Measurements from ENCODE around the gene P2RY8. TPM values are rescaled to one million over a fixed set of nuclear protein-coding genes. Genes with fewer than 3 reads are reported as not detected.

Gene P2RY8
- total RNA-seq, 1 experiment from 2014 or later, result not detected

DNA sequence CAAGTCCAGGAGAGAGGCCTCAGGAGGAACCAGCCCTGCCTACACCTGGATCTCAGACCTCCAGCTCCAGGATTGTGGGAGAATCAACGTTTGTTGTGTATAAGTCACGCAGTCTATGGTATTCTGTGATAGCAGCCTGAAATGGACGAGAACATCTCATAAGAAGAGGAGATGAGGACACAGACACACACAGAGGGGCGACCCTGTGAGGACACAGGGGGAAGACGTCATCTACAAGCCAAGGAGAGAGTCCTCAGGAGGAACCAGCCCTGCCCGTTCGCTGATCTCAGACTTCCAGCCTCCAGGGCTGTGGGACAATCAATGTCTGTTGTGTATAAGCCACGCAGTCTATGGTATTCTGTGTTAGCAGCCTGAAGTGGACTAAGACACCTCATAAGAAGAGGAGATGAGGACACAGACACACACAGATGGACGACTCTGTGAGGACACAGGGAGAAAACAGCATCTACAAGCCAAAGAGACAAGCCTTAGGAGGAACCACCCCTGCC, 20.3 kb downstream of the P2RY8 start:
- no peak overlapping the region for H3K4me3 Mint-ChIP-seq (ENCODE audit: low read depth, unreplicated experiment)
- peaks cover 28% of the 10 kb centered on the region for H3K9me3 Mint-ChIP-seq (ENCODE audit: low read depth, unreplicated experiment)
- peaks cover 30% of the 10 kb centered on the region for H3K27me3 Mint-ChIP-seq (ENCODE audit: unreplicated experiment)
- CTCF ChIA-PET, result no interaction called here
- no TSS peak for BruUV-seq (replicated peaks)
- no peak overlapping the region for H3K27ac Mint-ChIP-seq (ENCODE audit: unreplicated experiment)
- TF ChIP-seq, protein P1, sequence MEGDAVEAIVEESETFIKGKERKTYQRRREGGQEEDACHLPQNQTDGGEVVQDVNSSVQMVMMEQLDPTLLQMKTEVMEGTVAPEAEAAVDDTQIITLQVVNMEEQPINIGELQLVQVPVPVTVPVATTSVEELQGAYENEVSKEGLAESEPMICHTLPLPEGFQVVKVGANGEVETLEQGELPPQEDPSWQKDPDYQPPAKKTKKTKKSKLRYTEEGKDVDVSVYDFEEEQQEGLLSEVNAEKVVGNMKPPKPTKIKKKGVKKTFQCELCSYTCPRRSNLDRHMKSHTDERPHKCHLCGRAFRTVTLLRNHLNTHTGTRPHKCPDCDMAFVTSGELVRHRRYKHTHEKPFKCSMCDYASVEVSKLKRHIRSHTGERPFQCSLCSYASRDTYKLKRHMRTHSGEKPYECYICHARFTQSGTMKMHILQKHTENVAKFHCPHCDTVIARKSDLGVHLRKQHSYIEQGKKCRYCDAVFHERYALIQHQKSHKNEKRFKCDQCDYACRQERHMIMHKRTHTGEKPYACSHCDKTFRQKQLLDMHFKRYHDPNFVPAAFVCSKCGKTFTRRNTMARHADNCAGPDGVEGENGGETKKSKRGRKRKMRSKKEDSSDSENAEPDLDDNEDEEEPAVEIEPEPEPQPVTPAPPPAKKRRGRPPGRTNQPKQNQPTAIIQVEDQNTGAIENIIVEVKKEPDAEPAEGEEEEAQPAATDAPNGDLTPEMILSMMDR (IDR thresholded peaks at IDR 0.05; ENCODE audit: unreplicated experiment), result no peak
- no peaks in the 10 kb centered on the region for H3K4me1 Mint-ChIP-seq (ENCODE audit: low read depth, unreplicated experiment)
- DNase-seq, result no peak
- H3K36me3 Mint-ChIP-seq (ENCODE audit: insufficient read depth, unreplicated experiment), result no peaks in the 10 kb centered on the region
- intact Hi-C loops (cut with micrococcal nuclease; ENCODE audit: unreplicated experiment), result no loop called here

DNA sequence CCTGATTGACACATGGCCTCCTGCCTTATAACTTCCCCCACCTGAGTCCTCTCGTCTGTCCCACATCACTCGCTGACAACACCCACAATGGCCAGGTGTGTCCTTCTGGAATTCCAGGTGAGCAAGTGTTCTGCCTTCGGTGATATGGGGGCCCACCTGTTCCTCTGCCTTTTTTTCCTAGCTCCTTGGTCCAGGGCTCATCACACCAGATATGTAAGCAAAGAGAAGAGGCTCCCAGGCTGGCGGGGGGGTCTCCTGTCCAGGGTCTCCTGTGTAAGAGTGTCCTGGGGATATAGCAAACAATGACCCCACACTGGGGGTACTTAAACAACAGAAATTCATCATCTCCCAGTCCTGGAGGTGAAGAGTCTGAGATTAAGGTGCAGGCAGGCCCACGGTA, 25.2 kb downstream of the P2RY8 start:
- peaks cover 2% of the 10 kb centered on the region for H3K9me3 Mint-ChIP-seq (ENCODE audit: low read depth, unreplicated experiment)
- TF ChIP-seq, protein P1 (IDR thresholded peaks at IDR 0.05; ENCODE audit: unreplicated experiment), result no peak
- no peak overlapping the region for H3K4me3 Mint-ChIP-seq (ENCODE audit: low read depth, unreplicated experiment)
- no peaks in the 10 kb centered on the region for H3K4me1 Mint-ChIP-seq (ENCODE audit: low read depth, unreplicated experiment)
- DNase-seq, result no peak
- CTCF ChIA-PET, result no interaction called here
- intact Hi-C loops (cut with micrococcal nuclease; ENCODE audit: unreplicated experiment), result no loop called here
- BruUV-seq (replicated peaks), result no TSS peak
- H3K27ac Mint-ChIP-seq (ENCODE audit: unreplicated experiment), result no peak overlapping the region
- no peaks in the 10 kb centered on the region for H3K36me3 Mint-ChIP-seq (ENCODE audit: insufficient read depth, unreplicated experiment)
- peaks cover 33% of the 10 kb centered on the region for H3K27me3 Mint-ChIP-seq (ENCODE audit: unreplicated experiment)

DNA sequence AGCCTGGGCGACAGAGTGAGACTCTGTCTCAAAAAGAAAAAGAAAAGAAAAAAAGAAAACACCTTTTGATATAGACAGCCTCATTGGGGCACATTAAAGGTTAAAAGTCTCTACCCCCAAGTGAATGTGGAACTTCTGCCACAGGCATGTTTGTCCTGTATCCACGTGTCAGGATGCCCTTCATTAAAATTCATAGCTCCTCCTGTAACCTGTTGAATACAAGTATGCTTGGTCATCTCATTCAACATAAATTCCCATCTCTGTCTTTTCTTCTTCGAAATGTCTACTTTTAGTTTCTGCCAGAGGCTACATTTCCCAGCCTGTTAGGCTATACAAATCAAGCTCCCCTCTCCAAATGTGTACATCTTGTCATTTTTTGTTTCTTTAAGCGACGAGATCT, 25.8 kb downstream of the P2RY8 start:
- intact Hi-C loops (cut with micrococcal nuclease; ENCODE audit: unreplicated experiment), result no loop called here
- peaks cover 2% of the 10 kb centered on the region for H3K9me3 Mint-ChIP-seq (ENCODE audit: low read depth, unreplicated experiment)
- no peaks in the 10 kb centered on the region for H3K36me3 Mint-ChIP-seq (ENCODE audit: insufficient read depth, unreplicated experiment)
- H3K4me1 Mint-ChIP-seq (ENCODE audit: low read depth, unreplicated experiment), result no peaks in the 10 kb centered on the region
- no TSS peak for BruUV-seq (replicated peaks)
- no peak overlapping the region for H3K4me3 Mint-ChIP-seq (ENCODE audit: low read depth, unreplicated experiment)
- no peak overlapping the region for H3K27ac Mint-ChIP-seq (ENCODE audit: unreplicated experiment)
- no peak for DNase-seq
- TF ChIP-seq, protein P1 (IDR thresholded peaks at IDR 0.05; ENCODE audit: unreplicated experiment), result no peak
- H3K27me3 Mint-ChIP-seq (ENCODE audit: unreplicated experiment), result peaks cover 26% of the 10 kb centered on the region
- CTCF ChIA-PET, result no interaction called here

DNA sequence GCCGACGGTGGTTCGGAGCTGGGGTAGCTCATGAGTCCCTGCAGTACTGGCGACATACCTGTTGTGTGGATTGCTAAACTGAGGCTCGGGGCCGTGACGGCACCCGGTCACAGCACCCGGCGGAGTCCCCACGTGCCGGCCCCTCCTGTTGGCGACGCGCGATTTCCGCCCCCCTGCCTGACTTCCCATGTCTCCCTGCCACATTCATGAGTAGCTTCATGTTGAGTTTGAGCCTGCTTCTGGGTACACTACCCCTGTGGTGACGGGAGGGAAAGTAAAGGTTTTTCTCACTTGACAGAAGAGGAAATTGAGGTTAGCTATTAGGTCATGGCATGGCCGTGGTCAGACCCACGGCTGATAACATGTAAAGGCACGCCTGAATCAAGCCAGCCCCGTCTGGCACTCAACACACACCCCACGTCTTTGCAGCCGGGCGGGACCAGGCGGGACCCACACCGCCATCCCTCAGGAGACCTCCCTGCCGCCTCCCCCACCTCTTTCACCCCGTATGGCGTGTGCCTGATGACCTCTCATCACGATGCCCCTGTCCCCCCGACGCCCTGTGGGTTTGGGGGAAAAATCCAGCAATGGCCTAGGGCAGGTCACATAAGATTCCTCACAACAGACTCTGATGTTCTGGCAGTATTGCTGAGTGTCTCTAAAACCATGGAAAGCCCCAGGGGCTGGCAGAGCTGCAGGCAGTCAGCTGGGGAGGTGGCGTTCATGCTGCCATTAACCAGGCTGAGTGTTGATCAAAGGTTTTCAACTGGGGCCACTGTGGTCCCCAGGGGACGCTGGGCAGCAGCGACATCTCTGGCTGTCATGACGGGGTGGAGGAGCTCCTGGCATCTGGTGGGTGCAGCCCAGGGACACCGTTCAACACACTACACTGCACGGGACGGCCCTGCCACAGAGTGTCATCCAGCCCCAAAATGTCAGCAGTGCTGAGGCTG, 29.2 kb downstream of the P2RY8 start:
- Mint-ChIP-seq H3K27ac (ENCODE audit: unreplicated experiment) (no peak overlapping the region), H3K36me3 (ENCODE audit: insufficient read depth, unreplicated experiment) (no peaks in the 10 kb centered on the region), H3K4me3 (ENCODE audit: low read depth, unreplicated experiment) (no peak overlapping the region), H3K27me3 (ENCODE audit: unreplicated experiment) (peaks cover 12% of the 10 kb centered on the region), H3K9me3 (ENCODE audit: low read depth, unreplicated experiment) (peaks cover 2% of the 10 kb centered on the region), H3K4me1 (ENCODE audit: low read depth, unreplicated experiment) (no peaks in the 10 kb centered on the region)
- CTCF ChIA-PET, result no interaction called here
- TF ChIP-seq, protein P1 (IDR thresholded peaks at IDR 0.05; ENCODE audit: unreplicated experiment), result no peak
- intact Hi-C loops (cut with micrococcal nuclease; ENCODE audit: unreplicated experiment), result no loop called here
- DNase-seq, result no peak
- BruUV-seq (replicated peaks), result no TSS peak
